HG03196 (cell line): Measurements from ENCODE around the gene SEMA3A.
"Not testable (repeated sequence)": the region's sequence is repeated elsewhere in the genome, so short reads cannot be mapped to it uniquely, and the experiment has no call there.

Source experiments
- ATAC-seq: cut with Tn5 transposase; IDR thresholded peaks from one replicate; pipeline ENCODE4 v1.9.1; 2021; ENCODE audit not compliant: unreplicated experiment

SEMA3A gene

GRCh38 chr7:84194484-84195271 lies at the start of gene SEMA3A:
SEMA3A (minus strand) TSS chr7:84194789; CDS start chr7:84194586, 203 bp downstream.
- no peak for ATAC-seq

GRCh38 chr7:84243037-84243436 lies 48.4 kb upstream of the SEMA3A start:
- ATAC-seq: not testable (repeated sequence)

- ATAC-seq: no peak
Measured at GRCh38 chr7:84238596-84238995, 44.0 kb upstream of the SEMA3A start.

GRCh38 chr7:84237533-84238173 lies 43.1 kb upstream of the SEMA3A start:
- ATAC-seq: no peak

GRCh38 chr7:84236398-84236797 lies 41.8 kb upstream of the SEMA3A start:
- no peak for ATAC-seq

- ATAC-seq: no peak
Measured at GRCh38 chr7:84232646-84233045, 38.1 kb upstream of the SEMA3A start.

- ATAC-seq: no peak
Measured at GRCh38 chr7:84231157-84231556, 36.6 kb upstream of the SEMA3A start.

GRCh38 chr7:84230491-84230890 lies 35.9 kb upstream of the SEMA3A start:
- ATAC-seq: no peak

GRCh38 chr7:84228526-84228925 lies 33.9 kb upstream of the SEMA3A start:
- no peak for ATAC-seq

- ATAC-seq: no peak
Measured at GRCh38 chr7:84226759-84227158, 32.2 kb upstream of the SEMA3A start.

GRCh38 chr7:84224505-84224904 lies 29.9 kb upstream of the SEMA3A start:
- no peak for ATAC-seq

- no peak for ATAC-seq
Measured at GRCh38 chr7:84219310-84219709, 24.7 kb upstream of the SEMA3A start.

- no peak for ATAC-seq
Measured at GRCh38 chr7:84218681-84219080, 24.1 kb upstream of the SEMA3A start.

- no peak for ATAC-seq
Measured at GRCh38 chr7:84216472-84216871, 21.9 kb upstream of the SEMA3A start.

- not testable (repeated sequence) for ATAC-seq
Measured at GRCh38 chr7:84214757-84215156, 20.2 kb upstream of the SEMA3A start.

GRCh38 chr7:84210301-84210700 lies 15.7 kb upstream of the SEMA3A start:
- ATAC-seq: no peak

- ATAC-seq: no peak
Measured at GRCh38 chr7:84209006-84209405, 14.4 kb upstream of the SEMA3A start.

GRCh38 chr7:84207615-84208014 lies 13.0 kb upstream of the SEMA3A start:
- no peak for ATAC-seq

GRCh38 chr7:84207025-84207424 lies 12.4 kb upstream of the SEMA3A start:
- ATAC-seq: no peak

- ATAC-seq: no peak
Measured at GRCh38 chr7:84204655-84205054, 10.1 kb upstream of the SEMA3A start.

GRCh38 chr7:84202855-84203254 lies 8.3 kb upstream of the SEMA3A start:
- no peak for ATAC-seq

- no peak for ATAC-seq
Measured at GRCh38 chr7:84200859-84201258, 6.3 kb upstream of the SEMA3A start.

- ATAC-seq: no peak
Measured at GRCh38 chr7:84199216-84199615, 4.6 kb upstream of the SEMA3A start.
